HEK293 (cell line): ENCODE data around the gene PARD3B.

Source experiments
- CTCF ChIA-PET: fragments of 350-600 bp; formaldehyde crosslinking; extraction: SDS; loops from one replicate; lab custom pipeline; 2021; ENCODE audit warnings: antibody characterized with exemption; lab: Yijun Ruan, JAX
- POLR2A ChIA-PET: fragments of 300-600 bp; formaldehyde crosslinking; extraction: SDS; loops from one replicate; lab custom pipeline; 2020; ENCODE audit warnings: antibody characterized with exemption, inconsistent platforms; lab: Yijun Ruan, JAX
- H3K27ac ChIP-seq: fragments of 200-500 bp; sonication (Bioruptor generic); 2 replicates; pipeline ENCODE4 v1.5.1; 2014; ENCODE audit warnings: low read depth, low read length, control low read depth, inconsistent platforms; ENCODE audit errors: extremely low read depth
- H3K36me3 ChIP-seq, 2 experiments: fragments of 200-500 bp in 1 of 2; sonication (Bioruptor generic) in 1 of 2; 1 replicate in 1 of 2; 2 replicates in 1 of 2; pipeline ENCODE4 v1.5.1; 2014 to 2017; ENCODE audit warnings: inconsistent platforms in 2 of 2, low read length in 2 of 2; ENCODE audit not compliant: control insufficient read depth in 2 of 2, insufficient read depth in 1 of 2
- H3K4me1 ChIP-seq: fragments of 200-500 bp; sonication (Bioruptor generic); 2 replicates; pipeline ENCODE4 v1.5.1; 2014; ENCODE audit warnings: mild to moderate bottlenecking, low read length, inconsistent platforms; ENCODE audit not compliant: control insufficient read depth, insufficient read depth
- H3K4me3 ChIP-seq: 2 replicates; pipeline ENCODE4 v1.5.1; 2011; ENCODE audit warnings: low read depth, mild to moderate bottlenecking, control low read depth, low read length, moderate library complexity
- H3K9me3 ChIP-seq: fragments of 200-500 bp; sonication (Bioruptor generic); 2 replicates; pipeline ENCODE4 v1.5.1; 2014; ENCODE audit warnings: low read depth, low read length, inconsistent platforms; ENCODE audit not compliant: control insufficient read depth, insufficient read depth
- BCL11B ChIP-seq: fragments of 450-650 bp; formaldehyde crosslinking; IDR thresholded peaks from 2 replicates; pipeline ENCODE4 v1.5.1; 2016; ENCODE audit warnings: low read depth, missing biosample characterization, missing genetic modification characterization
- ZBTB20 ChIP-seq: fragments of 450-650 bp; formaldehyde crosslinking; IDR thresholded peaks from 2 replicates; pipeline ENCODE4 v1.5.1; 2016; ENCODE audit warnings: missing biosample characterization, missing genetic modification characterization
- ZBTB48 ChIP-seq: fragments of 450-650 bp; formaldehyde crosslinking; IDR thresholded peaks from 2 replicates; pipeline ENCODE4 v1.5.1; 2016; ENCODE audit warnings: missing biosample characterization, missing genetic modification characterization
- ZBTB49 ChIP-seq: fragments of 450-650 bp; formaldehyde crosslinking; IDR thresholded peaks from 2 replicates; pipeline ENCODE4 v1.5.1; 2016; ENCODE audit warnings: missing biosample characterization, missing genetic modification characterization, low read depth
- ZBTB7A ChIP-seq: fragments of 450-650 bp; formaldehyde crosslinking; IDR thresholded peaks from 2 replicates; pipeline ENCODE4 v1.5.1; 2016; ENCODE audit warnings: low read depth, missing biosample characterization, missing genetic modification characterization
- ZNF138 ChIP-seq: fragments of 450-650 bp; formaldehyde crosslinking; IDR thresholded peaks from 2 replicates; pipeline ENCODE4 v1.5.1; 2016; ENCODE audit warnings: missing biosample characterization, missing genetic modification characterization, borderline replicate concordance
- ZNF175 ChIP-seq: fragments of 450-650 bp; formaldehyde crosslinking; IDR thresholded peaks from 2 replicates; pipeline ENCODE4 v1.5.1; 2016; ENCODE audit warnings: missing biosample characterization, missing genetic modification characterization
- ZNF18 ChIP-seq: fragments of 450-650 bp; formaldehyde crosslinking; IDR thresholded peaks from 2 replicates; pipeline ENCODE4 v1.5.1; 2016; ENCODE audit warnings: missing biosample characterization, missing genetic modification characterization
- ZNF549 ChIP-seq: fragments of 450-650 bp; IDR thresholded peaks from 2 replicates; pipeline ENCODE4 v1.5.1; 2018; ENCODE audit warnings: missing biosample characterization, missing genetic modification characterization, mild to moderate bottlenecking, inconsistent platforms, moderate library complexity
- ZNF596 ChIP-seq: fragments of 450-650 bp; IDR thresholded peaks from 2 replicates; pipeline ENCODE4 v1.5.0; 2018; ENCODE audit warnings: missing biosample characterization, mild to moderate bottlenecking, missing genetic modification characterization, moderate library complexity
- ZNF664 ChIP-seq: fragments of 450-650 bp; formaldehyde crosslinking; IDR thresholded peaks from 2 replicates; pipeline ENCODE4 v1.5.1; 2016; ENCODE audit warnings: missing biosample characterization, missing genetic modification characterization
- ZNF777 ChIP-seq: fragments of 450-650 bp; formaldehyde crosslinking; IDR thresholded peaks from 2 replicates; pipeline ENCODE4 v1.5.1; 2017; ENCODE audit warnings: missing biosample characterization, missing genetic modification characterization, borderline replicate concordance
- ZNF843 ChIP-seq: fragments of 450-650 bp; formaldehyde crosslinking; IDR thresholded peaks from 2 replicates; pipeline ENCODE4 v1.5.1; 2016; ENCODE audit warnings: missing biosample characterization, missing genetic modification characterization
- TF ChIP-seq, protein P1 (sequence below): sonication (generic); formaldehyde crosslinking; IDR thresholded peaks from 2 replicates; pipeline ENCODE4 v1.8.1; 2022; ENCODE audit warnings: mild to moderate bottlenecking, moderate library complexity, missing genetic modification reagents

The PARD3B gene

GRCh38 chr2:204966245-204966644, 421.0 kb downstream of the PARD3B start:
- TF ChIP-seq ZBTB20 (tag by site-specific recombination), result no peak
- POLR2A ChIA-PET, result no interaction called here
- Histone ChIP-seq H3K4me3 (no peak overlapping the region), H3K9me3 (no peaks in the 10 kb centered on the region), H3K36me3 (no peaks in the 10 kb centered on the region), H3K4me1 (no peaks in the 10 kb centered on the region), H3K27ac (no peak overlapping the region)
- CTCF ChIA-PET, result no interaction called here

DNA sequence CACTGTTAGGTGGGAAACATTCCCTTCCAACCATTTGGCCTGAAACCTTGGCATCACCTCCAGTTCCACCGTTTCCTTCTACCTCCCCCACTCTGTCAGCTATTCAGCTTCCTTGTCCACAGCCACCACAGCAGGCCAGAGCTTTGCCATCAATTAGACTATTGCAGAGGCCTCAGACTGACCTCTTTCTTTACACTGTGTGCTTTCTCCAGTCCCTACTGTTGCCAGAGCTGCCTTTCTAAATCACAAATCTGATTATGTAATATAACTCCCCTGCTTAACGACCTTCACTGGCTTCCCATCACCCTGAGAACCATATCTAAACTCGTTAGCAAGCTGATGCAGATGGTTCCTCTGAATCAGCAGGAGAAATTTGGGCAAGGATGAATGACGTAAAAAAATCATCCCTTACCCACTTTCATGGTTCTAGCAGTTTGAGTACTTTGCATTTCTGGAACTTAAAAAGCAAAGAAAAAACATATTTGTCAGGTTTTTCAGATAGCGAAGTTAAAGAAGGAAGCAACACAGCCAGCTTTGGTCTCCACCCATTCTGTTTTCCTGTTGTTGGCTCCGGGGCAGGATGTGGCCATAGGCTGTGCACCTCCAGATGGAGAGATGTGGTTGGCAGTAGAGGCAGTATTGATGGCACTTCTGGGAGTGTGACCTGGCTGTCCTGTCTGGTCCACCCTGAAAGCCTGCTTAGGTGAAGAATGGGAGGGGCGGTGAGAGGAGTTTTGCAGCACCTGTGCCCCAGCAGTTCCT, 422.1 kb downstream of the PARD3B start:
- TF ChIP-seq ZNF777 (tag by site-specific recombination), result no peak
- no peak for TF ChIP-seq ZNF175 (tag by site-specific recombination)
- no peak for TF ChIP-seq ZNF549
- no peak for TF ChIP-seq ZNF18 (tag by site-specific recombination)
- Histone ChIP-seq H3K9me3 (no peaks in the 10 kb centered on the region), H3K4me3 (no peak overlapping the region), H3K36me3 (no peaks in the 10 kb centered on the region), H3K27ac (no peak overlapping the region), H3K4me1 (no peaks in the 10 kb centered on the region)
- POLR2A ChIA-PET, result no interaction called here
- CTCF ChIA-PET, result interaction anchor here (0.5 to 0.7 kb wide), 2 partner anchors 9 to 470 kb away, joined by 3 read pairs; no protein-coding TSS in a partner anchor

- Histone ChIP-seq H3K36me3 (no peaks in the 10 kb centered on the region), H3K4me3 (no peak overlapping the region), H3K27ac (no peak overlapping the region), H3K9me3 (no peaks in the 10 kb centered on the region), H3K4me1 (no peaks in the 10 kb centered on the region)
- POLR2A ChIA-PET, result no interaction called here
- CTCF ChIA-PET, result no interaction called here
- TF ChIP-seq, protein P1, sequence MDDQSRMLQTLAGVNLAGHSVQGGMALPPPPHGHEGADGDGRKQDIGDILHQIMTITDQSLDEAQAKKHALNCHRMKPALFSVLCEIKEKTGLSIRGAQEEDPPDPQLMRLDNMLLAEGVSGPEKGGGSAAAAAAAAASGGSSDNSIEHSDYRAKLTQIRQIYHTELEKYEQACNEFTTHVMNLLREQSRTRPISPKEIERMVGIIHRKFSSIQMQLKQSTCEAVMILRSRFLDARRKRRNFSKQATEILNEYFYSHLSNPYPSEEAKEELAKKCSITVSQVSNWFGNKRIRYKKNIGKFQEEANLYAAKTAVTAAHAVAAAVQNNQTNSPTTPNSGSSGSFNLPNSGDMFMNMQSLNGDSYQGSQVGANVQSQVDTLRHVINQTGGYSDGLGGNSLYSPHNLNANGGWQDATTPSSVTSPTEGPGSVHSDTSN (CRISPR knock-in tag), result no peak
- TF ChIP-seq BCL11B (no peak), ZBTB49 (tag by site-specific recombination) (no peak), ZNF596 (tag by site-specific recombination) (no peak), ZBTB48 (tag by site-specific recombination) (no peak), ZNF843 (tag by site-specific recombination) (no peak)
Measured at GRCh38 chr2:204971206-204971907, 426.1 kb downstream of the PARD3B start.

- Histone ChIP-seq H3K9me3 (no peaks in the 10 kb centered on the region), H3K4me1 (no peaks in the 10 kb centered on the region), H3K36me3 (no peaks in the 10 kb centered on the region), H3K4me3 (no peak overlapping the region), H3K27ac (no peak overlapping the region)
- ChIA-PET CTCF (no interaction called here), POLR2A (no interaction called here)
- TF ChIP-seq ZNF138, result no peak
- TF ChIP-seq ZBTB7A (tag by site-specific recombination), result no peak
- peak; percentile 91 for TF ChIP-seq ZNF664
Measured at GRCh38 chr2:204972161-204972560, 426.9 kb downstream of the PARD3B start.
